Esophagus squamous epithelium (tissue), 5 donors: ENCODE results near the gene SLC35E1. TPM values are rescaled to one million over a fixed set of nuclear protein-coding genes. Genes with fewer than 3 reads are reported as not detected.

Source experiments
- DNase-seq: peaks from one replicate; lab custom pipeline; 2025; lab: John Stamatoyannopoulos, UW
- H3K27ac ChIP-seq, 4 donors: fragments of 200-600 bp; sonication (generic); one replicate each; pipeline ENCODE4 v1.5.1; 2016 to 2019; ENCODE audit warnings: mild to moderate bottlenecking in 1 of 4
- H3K27me3 ChIP-seq, 4 donors: fragments of 200-600 bp; sonication (generic); 1 replicate in 3 of 4; 2 replicates in 1 of 4; pipeline versions ENCODE4 v1.5.1 to v1.6.0; 2017 to 2021; ENCODE audit warnings: antibody characterized with exemption in 1 of 4
- H3K36me3 ChIP-seq, 3 donors: fragments of 200-600 bp; sonication (generic); one replicate each; pipeline ENCODE4 v1.5.1; 2016 to 2019
- H3K4me1 ChIP-seq, 3 donors: fragments of 200-600 bp; sonication (generic); one replicate each; pipeline ENCODE4 v1.5.1; 2017 to 2019
- H3K4me3 ChIP-seq, 4 donors: fragments of 200-600 bp; sonication (generic); 1 replicate in 3 of 4; 2 replicates in 1 of 4; pipeline ENCODE4 v1.5.1; 2016 to 2019; ENCODE audit warnings: mild to moderate bottlenecking in 2 of 4, moderate library complexity in 1 of 4
- H3K9me3 ChIP-seq, 3 donors: fragments of 200-600 bp; sonication (generic); one replicate each; pipeline ENCODE4 v1.5.1; 2016 to 2019
- POLR2A ChIP-seq, 4 donors: fragments of 450-650 bp; IDR thresholded peaks; one replicate each; pipeline ENCODE4 v1.6.1; 2017; ENCODE audit warnings: antibody characterized with exemption in 4 of 4, mild to moderate bottlenecking in 4 of 4, moderate library complexity in 3 of 4
- WGBS, 2 donors: methylation state at CpG; one replicate each; pipeline ENCODE4 v1.1.5; 2018; 5-methylcytosine and 5-hydroxymethylcytosine counted together
- intact Hi-C: fragments of 100-400 bp; cut with DNase I; formaldehyde crosslinking; loops from one replicate; pipeline ENCODE4 v1.15.0; 2022
- total RNA-seq, 4 donors: library from RNA; depleted of rRNA; stranded (reverse); fragments of >200 nt; gene quantifications; one replicate each; pipeline ENCODE4 v1.1.0, GENCODE V29; 2016
- TF ChIP-seq, protein P1 (sequence below), 6 experiments: fragments of 450-650 bp in 4 of 6; fragments of 200-600 bp in 2 of 6; sonication (generic) in 2 of 6; IDR thresholded peaks; one replicate each; pipeline ENCODE4 v1.5.1; 2016 to 2019; ENCODE audit warnings: antibody characterized with exemption in 6 of 6, mild to moderate bottlenecking in 4 of 6, moderate library complexity in 4 of 6
- donor health status: DM: yes; HTN: yes; CAD: no.

Gene SLC35E1
- total RNA-seq, 4 donors from 2014 or later = 22.6 to 29.4 (median 25.3) TPM

DNA sequence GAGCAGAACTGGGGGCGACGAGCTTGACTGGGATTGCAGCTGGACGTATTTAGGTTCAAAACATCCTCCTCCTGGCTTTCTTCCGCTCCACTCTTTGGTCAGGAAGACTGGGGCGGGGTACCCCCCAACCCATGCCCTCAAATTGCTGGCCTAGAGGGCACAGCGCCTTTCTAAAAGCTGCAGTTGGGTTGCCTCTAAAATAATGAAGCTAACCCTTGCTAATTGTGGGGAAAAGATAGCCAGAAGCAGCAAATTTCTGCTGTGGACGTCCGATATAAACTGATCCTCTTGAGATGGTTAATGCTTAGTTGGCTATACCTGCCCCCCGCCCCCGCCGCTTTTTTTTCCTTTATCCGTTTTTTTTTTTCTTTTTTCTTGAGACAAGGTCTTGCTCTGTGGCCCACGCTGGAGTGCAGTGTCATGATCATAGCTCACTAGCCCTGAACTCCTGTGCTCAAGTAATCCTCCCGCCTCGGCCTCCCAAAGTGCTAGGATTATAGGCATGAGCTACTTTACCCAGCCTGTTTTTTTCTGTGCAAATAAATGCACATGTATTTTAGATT, 29.2 kb downstream of the SLC35E1 start:
- Histone ChIP-seq H3K36me3 (peaks cover 0 to 25% (median 0%) of the 10 kb centered on the region in 3 donors), H3K4me3 (peak overlapping the region; percentile 75 to 97 (median 86)), H3K9me3 (no peaks in the 10 kb centered on the region), H3K4me1 (peaks cover 18 to 62% (median 36%) of the 10 kb centered on the region in 3 donors), H3K27ac (peak overlapping the region; percentile 88 to 93 (median 92)), H3K27me3 (no peaks in the 10 kb centered on the region)
- no peak for TF ChIP-seq POLR2A (IDR thresholded peaks at IDR 0.05)
- TF ChIP-seq, protein P1, sequence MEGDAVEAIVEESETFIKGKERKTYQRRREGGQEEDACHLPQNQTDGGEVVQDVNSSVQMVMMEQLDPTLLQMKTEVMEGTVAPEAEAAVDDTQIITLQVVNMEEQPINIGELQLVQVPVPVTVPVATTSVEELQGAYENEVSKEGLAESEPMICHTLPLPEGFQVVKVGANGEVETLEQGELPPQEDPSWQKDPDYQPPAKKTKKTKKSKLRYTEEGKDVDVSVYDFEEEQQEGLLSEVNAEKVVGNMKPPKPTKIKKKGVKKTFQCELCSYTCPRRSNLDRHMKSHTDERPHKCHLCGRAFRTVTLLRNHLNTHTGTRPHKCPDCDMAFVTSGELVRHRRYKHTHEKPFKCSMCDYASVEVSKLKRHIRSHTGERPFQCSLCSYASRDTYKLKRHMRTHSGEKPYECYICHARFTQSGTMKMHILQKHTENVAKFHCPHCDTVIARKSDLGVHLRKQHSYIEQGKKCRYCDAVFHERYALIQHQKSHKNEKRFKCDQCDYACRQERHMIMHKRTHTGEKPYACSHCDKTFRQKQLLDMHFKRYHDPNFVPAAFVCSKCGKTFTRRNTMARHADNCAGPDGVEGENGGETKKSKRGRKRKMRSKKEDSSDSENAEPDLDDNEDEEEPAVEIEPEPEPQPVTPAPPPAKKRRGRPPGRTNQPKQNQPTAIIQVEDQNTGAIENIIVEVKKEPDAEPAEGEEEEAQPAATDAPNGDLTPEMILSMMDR (IDR thresholded peaks at IDR 0.05) = no peak
- no peak for DNase-seq
- WGBS, 2 donors = 4 to 10% methylated on average over 10 of the region's 15 CpGs
- intact Hi-C loops = no loop called here

DNA sequence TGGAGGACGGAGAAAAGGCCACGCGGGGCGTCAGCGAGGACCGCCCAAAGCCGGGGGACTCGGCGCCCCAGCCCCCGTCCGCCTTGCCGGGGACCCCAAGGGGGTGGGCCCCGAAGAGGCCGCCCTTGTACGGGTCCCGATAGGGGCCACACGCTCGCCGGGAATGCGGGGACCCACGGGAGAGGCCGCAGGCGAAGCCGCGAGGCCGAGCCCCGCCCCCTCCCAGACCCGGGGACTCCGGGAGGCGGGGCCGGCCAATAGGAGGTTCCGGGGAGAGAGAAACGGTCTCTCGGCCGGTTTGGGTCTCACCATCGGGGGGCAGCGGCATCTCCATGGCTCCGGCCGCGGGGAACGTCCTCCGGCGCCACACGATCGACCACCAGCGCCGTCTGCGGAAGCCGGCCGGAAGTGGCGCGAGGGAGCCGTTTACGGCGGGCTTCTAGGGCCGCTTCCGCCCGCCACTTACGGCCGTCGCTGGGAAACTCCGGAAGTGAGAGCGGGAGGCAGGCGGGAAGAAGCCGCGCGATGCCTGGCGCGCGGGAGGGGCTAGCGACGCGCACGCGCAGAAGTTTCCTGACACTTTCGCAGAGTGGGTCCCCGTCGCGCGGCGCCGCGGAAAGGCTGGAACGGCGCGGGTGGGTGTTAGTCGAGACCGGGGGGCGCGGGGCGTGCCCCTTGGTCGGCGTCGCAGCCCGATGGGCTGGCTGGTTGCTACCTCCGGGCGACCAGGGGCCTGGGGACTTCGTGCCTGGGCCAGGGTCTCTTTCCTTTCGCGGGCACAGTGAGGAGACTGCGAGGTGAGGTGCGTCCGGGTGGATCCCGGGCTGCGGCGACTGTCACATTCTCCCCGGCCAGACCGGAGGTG, 29.9 kb downstream of the SLC35E1 start, which contains the start of gene CHERP:
CHERP (minus strand) TSS at position 393 of the 865 bp plus-strand sequence; CDS start at position 334, 59 bp downstream.
- intact Hi-C loops = no loop called here
- Histone ChIP-seq H3K27ac (peak within 1 kb of the TSS; percentile 88 to 93 (median 92)), H3K9me3 (no peaks in the 10 kb centered on the region), H3K4me1 (peaks cover 18 to 67% (median 36%) of the 10 kb centered on the region in 3 donors), H3K4me3 (peak within 1 kb of the TSS; percentile 75 to 97 (median 86)), H3K36me3 (peaks cover 0 to 33% (median 0%) of the 10 kb centered on the region in 3 donors), H3K27me3 (no peaks in the 10 kb centered on the region)
- TF ChIP-seq, protein P1 (IDR thresholded peaks at IDR 0.05) = peak in 1 of 6 experiments; percentile 19
- peak in 3 of 4 donors; percentile 45 to 83 (median 69) for TF ChIP-seq POLR2A (IDR thresholded peaks at IDR 0.05)
- 0% methylated on average over 52 of the region's 108 CpGs; no CpG with 5 or more reads in 1 of the 2 donors for whole genome bisulfite sequencing, 2 donors
- DNase-seq = peak; percentile 58

DNA sequence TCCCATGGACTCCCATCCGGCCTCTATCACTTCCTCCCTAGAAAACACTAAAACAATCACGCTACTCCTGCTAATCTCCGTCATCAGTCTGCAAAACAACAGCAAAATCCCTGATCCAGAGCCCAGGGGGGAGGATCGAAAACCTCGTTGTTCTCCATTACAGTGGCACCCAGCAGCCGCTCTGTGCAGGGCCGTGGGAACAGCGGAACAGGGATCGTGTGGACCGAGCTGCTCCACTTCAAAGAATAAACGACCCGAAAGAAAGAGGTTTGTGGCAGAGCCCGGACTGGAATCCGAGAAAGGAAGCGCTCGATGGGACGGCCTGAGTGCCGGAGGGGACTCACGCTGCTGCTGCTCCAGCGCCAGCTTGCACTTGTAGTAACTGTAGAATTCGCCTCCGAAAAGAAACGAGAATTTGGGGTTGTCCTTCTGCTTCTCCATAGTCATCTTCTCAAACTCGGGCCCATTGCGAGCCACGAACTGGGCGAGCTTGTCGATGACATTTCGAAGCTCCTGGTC, 30.6 kb downstream of the SLC35E1 start:
- intact Hi-C loops = no loop called here
- TF ChIP-seq POLR2A (IDR thresholded peaks at IDR 0.05) = no peak
- TF ChIP-seq, protein P1 (IDR thresholded peaks at IDR 0.05) = no peak

DNA sequence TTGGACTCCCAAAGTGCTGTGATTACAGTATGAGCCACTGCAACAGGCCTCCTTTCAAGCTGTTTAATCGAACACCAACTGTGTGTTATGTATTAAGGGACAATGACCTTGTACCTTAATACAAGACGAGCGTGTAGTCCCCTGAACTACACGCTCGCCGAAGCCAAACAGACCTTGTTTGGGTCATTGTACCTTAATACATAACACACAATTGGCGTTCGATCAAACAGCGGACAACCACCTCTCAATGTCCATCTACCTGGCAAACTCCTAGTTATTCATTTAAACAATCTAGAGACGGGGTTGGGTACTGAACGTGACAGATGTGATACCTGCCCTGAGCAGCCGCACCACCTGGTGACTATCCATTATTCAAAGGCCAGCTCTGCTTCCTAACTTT, 31.3 kb downstream of the SLC35E1 start:
- TF ChIP-seq, protein P1 (IDR thresholded peaks at IDR 0.05) = no peak
- no peak for TF ChIP-seq POLR2A (IDR thresholded peaks at IDR 0.05)
- DNase-seq = no peak
- Histone ChIP-seq H3K9me3 (no peaks in the 10 kb centered on the region), H3K4me1 (peaks cover 18 to 71% (median 36%) of the 10 kb centered on the region in 3 donors), H3K27me3 (no peaks in the 10 kb centered on the region), H3K27ac (peak overlapping the region in 3 of 4 donors; percentile 88 to 93 (median 93)), H3K4me3 (peak overlapping the region; percentile 75 to 97 (median 86)), H3K36me3 (peaks cover 0 to 46% (median 0%) of the 10 kb centered on the region in 3 donors)
- 71 to 73% methylated on average over 7 to 12 of the region's 12 CpGs for WGBS, 2 donors
- intact Hi-C loops = no loop called here

More for the DNA sequence above, 30.6 kb downstream of the SLC35E1 start:
- Histone ChIP-seq H3K4me1 (peaks cover 18 to 71% (median 36%) of the 10 kb centered on the region in 3 donors), H3K27ac (peak overlapping the region; percentile 88 to 93 (median 92)), H3K36me3 (peaks cover 0 to 40% (median 0%) of the 10 kb centered on the region in 3 donors), H3K9me3 (no peaks in the 10 kb centered on the region), H3K4me3 (peak overlapping the region; percentile 75 to 97 (median 86)), H3K27me3 (no peaks in the 10 kb centered on the region)
- no peak for DNase-seq
- 0 to 1% methylated on average over 21 to 22 of the region's 29 CpGs for WGBS, 2 donors
